ENCODE results near the gene KREMEN2.

- no peak for TF ChIP-seq POLR2A (IDR thresholded peaks at IDR 0.05)
- TF ChIP-seq, protein P1, sequence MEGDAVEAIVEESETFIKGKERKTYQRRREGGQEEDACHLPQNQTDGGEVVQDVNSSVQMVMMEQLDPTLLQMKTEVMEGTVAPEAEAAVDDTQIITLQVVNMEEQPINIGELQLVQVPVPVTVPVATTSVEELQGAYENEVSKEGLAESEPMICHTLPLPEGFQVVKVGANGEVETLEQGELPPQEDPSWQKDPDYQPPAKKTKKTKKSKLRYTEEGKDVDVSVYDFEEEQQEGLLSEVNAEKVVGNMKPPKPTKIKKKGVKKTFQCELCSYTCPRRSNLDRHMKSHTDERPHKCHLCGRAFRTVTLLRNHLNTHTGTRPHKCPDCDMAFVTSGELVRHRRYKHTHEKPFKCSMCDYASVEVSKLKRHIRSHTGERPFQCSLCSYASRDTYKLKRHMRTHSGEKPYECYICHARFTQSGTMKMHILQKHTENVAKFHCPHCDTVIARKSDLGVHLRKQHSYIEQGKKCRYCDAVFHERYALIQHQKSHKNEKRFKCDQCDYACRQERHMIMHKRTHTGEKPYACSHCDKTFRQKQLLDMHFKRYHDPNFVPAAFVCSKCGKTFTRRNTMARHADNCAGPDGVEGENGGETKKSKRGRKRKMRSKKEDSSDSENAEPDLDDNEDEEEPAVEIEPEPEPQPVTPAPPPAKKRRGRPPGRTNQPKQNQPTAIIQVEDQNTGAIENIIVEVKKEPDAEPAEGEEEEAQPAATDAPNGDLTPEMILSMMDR (IDR thresholded peaks at IDR 0.05), result no peak
These were observed 40.6 kb upstream of the KREMEN2 start for GRCh38 chr16:2923481-2923880.

Data from esophagus squamous epithelium (tissue), 4 donors.